Tibial nerve (tissue), 3 donors: Measurements from ENCODE around the gene TENT4B.

ENCODE experiments used
- POLR2A ChIP-seq, 2 donors: fragments of 450-650 bp; IDR thresholded peaks; one replicate each; pipeline ENCODE4 v1.6.1; 2017; ENCODE audit warnings: antibody characterized with exemption in 2 of 2, mild to moderate bottlenecking in 2 of 2, moderate library complexity in 2 of 2
- TF ChIP-seq, protein P1 (sequence below), 5 experiments: fragments of 200-600 bp in 3 of 5; fragments of 450-650 bp in 2 of 5; sonication (generic) in 3 of 5; IDR thresholded peaks; one replicate each; pipeline ENCODE4 v1.5.1; 2016 to 2019; ENCODE audit warnings: antibody characterized with exemption in 5 of 5, mild to moderate bottlenecking in 3 of 5, moderate library complexity in 2 of 5

DNA sequence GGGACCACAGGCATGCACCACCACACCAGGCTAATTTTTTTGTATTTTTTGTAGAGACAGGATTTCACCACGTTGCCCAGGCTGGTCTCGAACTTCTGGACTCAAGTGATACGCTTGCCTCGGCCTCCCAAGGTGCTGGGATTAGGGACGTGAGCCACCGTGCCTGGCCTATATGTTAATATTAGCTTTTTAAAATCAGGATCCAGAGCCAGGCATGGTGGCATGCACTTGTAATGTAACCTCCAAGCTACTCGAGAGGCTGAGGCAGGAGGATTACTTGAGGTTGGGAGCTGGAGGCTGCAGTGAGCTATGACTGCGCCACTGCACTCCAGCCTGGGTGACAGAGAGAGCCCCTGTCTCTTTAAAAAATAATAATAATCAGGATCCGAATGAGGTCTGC lies 104.8 kb downstream of the TENT4B start:
- TF ChIP-seq, protein P1, sequence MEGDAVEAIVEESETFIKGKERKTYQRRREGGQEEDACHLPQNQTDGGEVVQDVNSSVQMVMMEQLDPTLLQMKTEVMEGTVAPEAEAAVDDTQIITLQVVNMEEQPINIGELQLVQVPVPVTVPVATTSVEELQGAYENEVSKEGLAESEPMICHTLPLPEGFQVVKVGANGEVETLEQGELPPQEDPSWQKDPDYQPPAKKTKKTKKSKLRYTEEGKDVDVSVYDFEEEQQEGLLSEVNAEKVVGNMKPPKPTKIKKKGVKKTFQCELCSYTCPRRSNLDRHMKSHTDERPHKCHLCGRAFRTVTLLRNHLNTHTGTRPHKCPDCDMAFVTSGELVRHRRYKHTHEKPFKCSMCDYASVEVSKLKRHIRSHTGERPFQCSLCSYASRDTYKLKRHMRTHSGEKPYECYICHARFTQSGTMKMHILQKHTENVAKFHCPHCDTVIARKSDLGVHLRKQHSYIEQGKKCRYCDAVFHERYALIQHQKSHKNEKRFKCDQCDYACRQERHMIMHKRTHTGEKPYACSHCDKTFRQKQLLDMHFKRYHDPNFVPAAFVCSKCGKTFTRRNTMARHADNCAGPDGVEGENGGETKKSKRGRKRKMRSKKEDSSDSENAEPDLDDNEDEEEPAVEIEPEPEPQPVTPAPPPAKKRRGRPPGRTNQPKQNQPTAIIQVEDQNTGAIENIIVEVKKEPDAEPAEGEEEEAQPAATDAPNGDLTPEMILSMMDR (IDR thresholded peaks at IDR 0.05), result no peak
- no peak for TF ChIP-seq POLR2A (IDR thresholded peaks at IDR 0.05)
